Fibroblast of skin of left biceps (primary cell): ENCODE results near the gene UPF1.
"Not testable (repeated sequence)": the region's sequence is repeated elsewhere in the genome, so short reads cannot be mapped to it uniquely, and the experiment has no call there.

Experiments used
- DNase-seq, 2 experiments: peaks; one replicate each; pipeline ENCODE4 v3.0.0-alpha.2; 2013; ENCODE audit warnings: low read depth in 2 of 2

UPF1 gene

DNA sequence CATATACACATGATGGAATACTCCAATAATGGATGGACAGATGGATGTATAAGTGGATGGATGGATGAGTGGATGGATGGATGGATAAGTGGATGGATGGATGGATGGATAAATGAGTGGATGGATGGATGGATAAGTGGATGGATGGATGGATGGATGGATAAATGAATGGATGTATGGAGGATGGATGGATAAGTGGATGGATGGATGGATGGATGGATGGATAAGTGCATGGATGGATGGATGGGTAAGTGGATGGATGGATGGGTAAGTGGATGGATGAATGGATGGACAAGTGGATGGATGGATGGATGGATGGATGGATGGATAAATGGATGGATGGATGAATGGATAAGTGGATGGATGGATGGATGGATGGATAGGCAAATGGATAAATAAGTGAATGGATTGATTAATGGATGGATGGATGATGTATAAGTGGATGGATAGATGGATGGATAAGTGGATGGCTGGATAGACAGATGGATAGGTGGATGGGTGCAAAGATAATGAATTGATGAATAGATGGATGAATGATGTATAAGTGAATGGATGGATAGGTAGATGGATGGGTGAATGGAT is 32.3 kb upstream of the UPF1 start:
- DNase-seq, result no peak

DNA sequence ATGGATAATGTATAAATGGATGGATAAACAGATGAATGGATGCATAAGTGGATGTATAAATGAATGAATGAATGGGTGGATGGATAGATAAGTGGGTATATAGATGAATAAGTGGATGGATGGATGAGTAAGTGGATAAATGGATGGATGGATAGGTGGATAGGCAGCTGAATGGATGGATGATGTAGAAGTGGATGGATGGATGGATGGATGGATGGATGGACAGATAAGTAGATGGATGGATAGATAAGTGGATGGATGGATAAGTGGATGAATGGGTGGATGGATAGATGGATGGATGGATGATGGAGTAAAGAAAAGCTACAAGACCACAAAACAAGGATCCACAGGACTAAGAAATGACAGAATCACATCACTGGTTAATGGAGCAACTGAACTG is 31.7 kb upstream of the UPF1 start:
- no peak for DNase-seq

DNA sequence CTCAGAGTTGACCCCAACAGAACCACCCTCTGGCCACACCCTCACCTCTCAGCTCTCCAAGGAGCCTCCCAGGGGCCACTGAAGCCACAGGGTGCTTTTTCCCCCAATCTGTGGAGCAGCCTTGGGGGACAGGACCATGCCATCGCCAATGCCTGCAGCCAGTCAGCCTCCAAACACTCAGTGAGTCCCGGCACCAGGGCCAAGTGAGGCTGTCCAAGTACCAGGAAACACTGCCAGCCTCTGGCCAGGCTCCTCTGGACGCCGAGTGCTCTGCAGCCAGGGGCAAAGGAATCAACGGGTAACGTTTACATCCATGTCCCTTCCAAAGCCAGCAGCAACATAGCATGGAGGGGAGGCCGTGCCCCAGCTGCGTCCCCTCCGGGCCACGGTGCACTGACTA is 31.1 kb upstream of the UPF1 start:
- DNase-seq, result no peak

DNA sequence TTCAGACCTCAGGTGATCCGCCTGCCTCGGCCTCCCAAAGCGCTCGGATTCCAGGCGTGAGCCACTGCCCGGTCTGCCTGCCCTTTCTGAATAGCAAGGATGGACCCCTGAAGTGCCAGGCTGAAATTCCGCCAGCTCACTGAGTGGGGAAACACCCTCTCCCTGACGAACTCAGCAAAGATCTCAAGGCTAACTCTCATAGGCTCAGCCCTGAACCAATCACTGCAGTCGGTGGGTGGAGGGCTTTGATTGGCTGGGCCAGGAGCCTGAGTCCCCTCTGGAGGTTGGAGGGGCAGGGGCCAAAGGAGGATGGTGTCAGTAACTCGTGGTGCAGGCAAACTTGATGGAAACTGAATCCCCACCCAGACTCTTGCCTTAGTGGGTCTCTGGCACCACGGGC is 29.4 kb upstream of the UPF1 start:
- DNase-seq, result no peak

DNA sequence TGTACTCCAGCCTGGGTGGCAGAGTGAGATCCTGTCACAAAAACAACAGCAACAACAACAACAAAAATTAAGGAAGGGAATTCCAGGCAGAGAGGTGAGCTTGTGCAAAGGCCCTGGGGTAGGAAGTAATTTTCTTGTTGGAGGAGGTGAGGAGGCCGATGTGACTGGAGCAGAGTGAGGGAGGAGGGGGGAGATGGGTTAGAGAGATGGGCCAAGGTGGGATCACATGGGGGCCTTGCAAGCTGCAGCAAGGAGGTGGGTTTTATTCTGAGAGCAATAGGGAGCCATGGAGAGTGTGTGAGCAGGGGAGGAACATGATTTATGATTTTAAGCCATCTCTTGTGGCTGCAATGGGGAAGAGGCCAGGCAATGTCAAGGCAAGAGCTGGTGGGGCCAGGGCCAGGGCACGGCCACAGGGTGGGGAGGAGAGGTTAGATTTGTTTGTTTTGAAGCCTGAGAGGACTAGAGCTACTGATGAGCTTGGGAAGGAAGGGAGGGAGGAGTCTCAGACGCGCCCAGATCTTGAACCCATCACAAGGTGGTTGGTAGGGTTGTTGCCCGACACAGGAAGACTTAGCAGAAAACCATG is 28.1 kb upstream of the UPF1 start:
- DNase-seq, result no peak

DNA sequence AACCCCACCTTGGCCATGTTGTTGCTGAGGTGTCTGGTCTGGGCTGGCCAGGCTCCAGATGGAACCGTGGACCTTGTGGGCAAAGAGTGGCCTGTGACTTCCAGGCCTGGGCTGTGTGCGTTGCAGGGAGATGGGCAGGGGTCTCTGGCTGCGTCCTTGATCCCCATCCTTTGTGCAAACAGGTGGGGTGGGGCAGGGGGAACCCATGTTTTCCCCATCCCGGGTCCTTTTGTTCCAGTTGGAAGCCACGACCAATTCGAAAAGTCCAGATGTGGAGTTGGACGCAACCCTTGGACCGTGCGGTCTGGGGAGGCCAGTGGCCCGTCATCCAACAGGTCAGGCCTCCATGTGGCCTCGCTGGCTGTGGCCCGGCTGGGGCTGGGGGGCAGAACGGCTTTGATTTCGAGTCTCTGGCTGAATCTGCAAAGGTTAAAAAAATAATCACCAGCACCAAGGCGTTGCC is 27.6 kb upstream of the UPF1 start:
- no peak for DNase-seq

DNA sequence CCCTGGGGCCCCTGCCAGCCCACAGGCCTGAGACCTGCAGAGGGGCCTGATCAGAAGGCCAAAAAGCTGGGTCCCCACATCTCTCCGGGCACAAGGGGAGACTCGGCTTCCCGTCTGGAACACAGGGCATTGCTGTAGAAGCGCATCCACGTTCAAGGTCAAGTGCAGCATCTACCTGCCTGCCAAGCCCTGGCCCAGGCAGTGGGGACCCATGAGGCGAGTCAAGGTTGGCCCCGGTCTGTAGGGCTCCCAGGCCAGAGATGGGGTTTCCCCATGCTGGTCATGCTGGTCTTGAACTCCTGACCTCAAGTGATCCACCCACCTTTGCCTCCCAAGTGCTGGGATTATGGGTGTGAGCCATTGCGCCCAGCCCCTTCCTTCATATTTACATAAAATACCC is 27.1 kb upstream of the UPF1 start:
- no peak for DNase-seq

DNA sequence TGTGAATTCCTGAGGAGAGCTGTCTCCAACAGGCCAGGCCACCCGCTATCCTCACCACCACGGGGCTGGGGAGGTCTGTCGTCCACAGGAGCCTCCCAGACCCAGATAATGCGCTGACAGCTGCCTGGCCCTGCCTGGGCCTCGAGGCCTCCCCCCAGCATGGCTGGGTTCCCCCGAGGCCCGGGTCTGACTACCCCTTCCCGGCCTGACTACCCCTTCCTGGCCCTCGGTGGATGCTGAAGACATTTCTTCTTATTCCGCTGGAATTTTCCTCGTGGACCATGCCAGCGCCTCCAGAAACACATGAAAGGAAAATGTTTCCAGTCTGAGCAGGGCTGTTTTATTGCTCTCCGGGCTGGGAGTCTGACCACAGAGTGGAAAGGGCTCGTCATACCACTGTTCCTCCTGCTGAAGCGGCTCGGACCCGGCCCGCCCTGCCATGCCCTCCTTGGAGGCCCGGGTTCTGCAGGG is 23.9 kb upstream of the UPF1 start:
- DNase-seq, result no peak

DNA sequence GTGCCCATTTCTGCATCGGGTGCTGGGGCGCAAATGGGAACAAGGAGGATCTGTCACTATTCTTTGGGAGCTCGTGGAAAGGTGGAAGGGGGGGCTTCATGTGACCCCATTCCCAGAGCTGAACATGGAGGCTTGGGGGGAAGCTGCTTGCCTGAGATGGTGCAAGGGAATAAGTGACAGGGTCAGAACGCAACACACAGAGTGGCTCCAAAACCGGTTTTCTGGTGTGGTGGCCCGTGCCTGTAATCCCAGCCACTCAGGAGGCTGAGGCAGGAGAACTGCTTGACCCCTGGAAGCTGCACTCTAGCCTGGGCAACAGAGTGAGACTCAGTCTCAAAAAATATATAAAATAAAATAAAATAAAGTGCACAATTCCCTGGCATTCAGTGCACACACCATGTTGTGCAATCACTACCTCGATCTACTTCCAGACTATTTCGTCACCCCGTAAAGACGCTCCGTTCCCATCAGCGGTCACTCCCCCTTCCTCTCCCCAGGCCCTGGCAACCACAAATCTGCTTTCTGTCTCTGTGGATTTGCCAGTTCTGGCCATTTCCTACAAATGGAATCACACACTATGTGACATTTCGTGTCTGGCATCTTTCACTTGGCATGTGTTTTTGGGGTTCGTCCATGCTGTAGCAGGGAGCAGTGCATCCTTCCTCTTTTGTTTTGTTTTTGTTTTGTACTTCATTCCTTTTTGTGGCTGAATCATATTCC is 22.4 kb upstream of the UPF1 start:
- DNase-seq, result no peak

DNA sequence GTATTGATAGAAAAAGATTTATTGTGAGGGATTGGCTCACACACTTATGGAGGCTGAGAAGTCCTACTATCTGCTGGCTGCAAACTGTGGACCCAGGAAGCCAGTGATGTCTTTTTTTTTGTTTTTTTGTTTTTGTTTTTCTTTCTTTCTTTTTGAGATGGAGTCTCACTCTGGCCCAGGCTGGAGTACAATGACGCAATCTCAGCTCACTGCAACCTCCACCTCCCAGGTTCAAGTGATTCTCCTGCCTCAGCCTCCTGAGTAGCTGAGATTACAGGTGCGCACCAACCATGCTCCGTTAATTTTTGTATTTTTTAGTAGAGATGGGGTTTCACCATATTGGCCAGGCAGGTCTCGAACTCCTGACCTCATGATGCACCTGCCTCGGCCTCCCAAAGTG is 20.1 kb upstream of the UPF1 start:
- not testable (repeated sequence) for DNase-seq

DNA sequence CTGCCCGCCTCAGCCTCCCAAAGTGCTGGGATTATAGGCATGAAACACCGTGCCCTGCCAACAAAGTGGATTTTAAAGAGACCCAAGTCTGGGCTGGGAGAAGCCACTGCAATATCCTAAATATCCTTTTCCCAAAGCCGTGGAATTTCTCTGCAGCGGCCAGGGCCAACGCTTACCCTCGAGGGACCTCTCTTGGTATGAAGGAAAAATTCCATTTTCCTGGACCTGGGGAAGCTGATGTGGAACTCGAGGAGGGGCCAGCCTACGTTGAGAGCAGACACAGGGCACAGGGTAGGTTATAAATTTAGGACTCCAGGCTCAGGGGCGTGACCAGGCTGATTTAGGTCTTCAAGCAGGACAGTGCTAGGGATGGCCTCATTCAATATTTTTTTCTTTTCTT is 17.7 kb upstream of the UPF1 start:
- DNase-seq, result no peak

DNA sequence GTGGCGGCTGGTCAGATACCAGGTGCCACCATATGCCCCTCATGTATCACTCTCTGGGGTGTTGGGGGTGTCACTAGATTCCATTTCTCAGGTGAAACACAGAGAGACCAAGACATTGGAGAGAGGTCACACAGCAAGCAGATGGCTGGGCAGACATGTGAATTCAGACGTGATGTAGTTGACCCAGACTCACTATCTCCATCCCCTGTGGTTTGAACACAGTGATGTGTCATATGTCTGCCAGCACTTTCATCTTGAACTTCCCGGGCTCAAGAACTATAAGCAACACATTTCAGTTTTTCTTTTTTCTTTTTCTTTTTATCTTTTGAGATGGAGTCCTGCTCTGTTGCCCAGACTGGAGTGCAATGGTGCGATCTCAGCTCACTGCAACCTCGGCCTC is 16.1 kb upstream of the UPF1 start:
- DNase-seq, result no peak

DNA sequence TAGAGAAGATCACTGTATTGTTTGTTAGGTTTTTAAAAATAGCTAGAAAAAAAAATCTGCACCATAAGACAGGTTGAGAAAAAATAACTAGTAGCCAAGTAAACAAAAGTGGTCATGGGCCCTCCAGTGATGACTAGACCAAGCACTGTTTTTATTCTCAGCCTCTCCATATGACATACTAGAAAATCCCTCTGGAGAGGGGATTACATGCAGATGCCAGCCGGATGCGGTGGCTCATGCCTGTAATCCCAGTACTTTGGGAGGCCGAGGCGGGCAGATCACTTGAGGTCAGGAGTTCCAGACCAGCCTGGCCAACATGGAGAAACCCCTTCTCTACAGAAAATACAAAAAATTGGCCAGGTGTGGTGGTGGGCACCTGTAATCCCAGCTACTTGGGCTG is 15.1 kb upstream of the UPF1 start:
- DNase-seq, result not testable (repeated sequence)

DNA sequence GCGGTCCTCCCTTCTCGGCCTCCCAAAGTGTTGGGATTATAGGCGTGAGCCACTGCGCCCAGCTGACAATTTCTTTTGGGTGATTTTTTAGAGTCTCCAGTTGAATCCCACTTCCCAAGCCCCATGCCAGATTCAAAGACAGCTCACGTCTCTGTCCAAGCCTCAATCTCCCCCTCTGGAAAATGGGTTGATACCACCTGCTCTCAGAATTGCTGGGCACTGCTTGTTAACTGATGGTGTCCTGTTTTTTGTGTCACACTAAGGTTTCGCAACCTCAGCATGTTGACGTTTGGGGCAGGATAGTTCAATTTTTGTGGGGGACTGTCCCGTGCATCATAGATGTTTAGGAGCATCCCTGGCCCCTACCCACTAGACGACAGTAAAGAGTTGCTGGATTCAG is 14.2 kb upstream of the UPF1 start:
- DNase-seq, result no peak

DNA sequence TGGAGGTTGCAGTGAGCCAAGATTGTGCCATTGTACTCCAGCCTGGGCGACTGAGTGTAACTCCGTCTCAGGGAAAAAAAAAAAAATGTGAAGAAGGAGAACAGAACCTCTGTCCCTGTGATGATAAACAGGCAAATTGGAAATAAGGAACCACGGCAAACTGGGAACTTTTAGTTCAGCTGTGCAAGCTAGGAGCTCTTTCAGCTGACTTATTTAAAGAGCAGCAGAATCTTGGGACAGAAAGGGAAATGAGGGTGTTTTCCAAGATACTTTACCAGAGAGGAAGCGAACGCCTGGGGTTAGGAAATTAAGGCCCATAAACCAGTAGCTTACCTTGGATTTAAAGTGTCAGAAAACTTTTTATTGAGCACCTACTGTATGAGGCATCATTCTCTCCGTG is 3.0 kb upstream of the UPF1 start:
- no peak for DNase-seq

DNA sequence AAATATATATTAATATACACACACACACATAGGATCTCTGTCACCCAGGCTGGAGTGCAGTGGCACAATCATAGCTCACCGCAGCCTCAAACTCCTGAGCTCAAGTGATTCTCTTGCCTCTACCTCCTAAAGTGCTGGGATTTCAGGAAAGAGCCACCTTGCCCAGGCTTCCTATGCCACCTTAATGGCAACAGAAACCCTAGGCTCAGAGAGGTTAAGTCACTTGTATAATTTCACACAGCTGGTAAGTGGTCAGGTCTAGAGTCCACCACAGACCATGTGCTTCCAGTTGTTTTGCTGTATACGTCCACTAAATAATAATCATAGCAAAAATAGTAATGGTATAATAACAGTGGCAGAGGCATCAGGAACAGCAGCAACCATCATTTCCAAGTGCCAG is 1.3 kb upstream of the UPF1 start:
- DNase-seq, result no peak

DNA sequence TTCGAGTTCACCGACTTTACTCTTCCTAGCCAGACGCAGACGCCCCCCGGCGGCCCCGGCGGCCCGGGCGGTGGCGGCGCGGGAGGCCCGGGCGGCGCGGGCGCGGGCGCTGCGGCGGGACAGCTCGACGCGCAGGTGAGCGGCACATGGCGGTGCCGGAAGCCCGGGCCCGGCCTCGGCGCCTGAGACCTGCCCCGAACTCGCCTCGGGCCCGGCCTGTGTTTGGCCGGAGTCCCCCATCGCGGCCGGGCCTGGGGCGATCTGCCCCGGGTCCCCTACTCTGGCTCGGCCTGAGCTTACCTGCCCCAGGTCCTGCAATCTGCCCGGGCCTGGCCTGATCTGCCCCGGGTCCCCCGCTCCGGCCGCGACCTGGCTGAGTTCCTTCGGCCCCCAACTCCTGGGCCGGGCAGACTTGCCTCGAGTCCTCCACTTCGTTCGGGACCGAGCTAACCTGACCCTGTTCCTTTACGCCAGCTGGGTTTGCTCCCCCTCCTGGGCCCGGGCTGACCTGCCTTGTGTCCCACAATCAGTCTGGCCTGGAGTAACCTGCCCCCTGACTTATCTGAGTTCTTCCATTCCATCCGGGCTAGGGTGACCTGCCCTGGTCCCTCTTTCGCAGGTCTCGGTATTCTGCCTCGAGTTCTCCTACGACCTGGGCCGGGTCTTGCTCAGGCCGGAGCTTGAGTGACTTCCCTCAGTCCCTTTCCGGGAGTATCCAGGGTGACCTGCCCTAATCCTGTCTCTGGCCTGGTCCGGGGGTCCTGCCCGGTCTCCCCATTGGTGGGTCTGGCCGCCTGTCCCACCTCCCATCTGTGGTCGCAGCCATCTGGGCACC is 764 bp downstream of the UPF1 start:
- DNase-seq, result no peak

DNA sequence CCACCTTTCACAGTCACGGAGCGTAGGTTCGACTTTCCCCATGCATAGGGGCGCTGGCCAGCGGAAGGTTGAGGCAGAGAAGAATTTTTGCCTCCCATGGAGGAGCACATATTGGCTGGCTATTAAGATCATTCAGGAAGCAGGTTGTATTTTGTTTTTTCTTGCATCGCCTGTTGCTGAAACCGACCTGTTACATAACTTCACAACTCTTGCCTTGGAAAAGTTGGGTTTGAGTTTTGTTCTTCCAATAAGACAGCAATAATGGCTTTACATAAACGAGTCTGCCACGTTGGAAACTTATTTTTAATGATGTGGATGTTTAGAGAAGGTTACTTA is 1.4 kb downstream of the UPF1 start:
- DNase-seq, result no peak

DNA sequence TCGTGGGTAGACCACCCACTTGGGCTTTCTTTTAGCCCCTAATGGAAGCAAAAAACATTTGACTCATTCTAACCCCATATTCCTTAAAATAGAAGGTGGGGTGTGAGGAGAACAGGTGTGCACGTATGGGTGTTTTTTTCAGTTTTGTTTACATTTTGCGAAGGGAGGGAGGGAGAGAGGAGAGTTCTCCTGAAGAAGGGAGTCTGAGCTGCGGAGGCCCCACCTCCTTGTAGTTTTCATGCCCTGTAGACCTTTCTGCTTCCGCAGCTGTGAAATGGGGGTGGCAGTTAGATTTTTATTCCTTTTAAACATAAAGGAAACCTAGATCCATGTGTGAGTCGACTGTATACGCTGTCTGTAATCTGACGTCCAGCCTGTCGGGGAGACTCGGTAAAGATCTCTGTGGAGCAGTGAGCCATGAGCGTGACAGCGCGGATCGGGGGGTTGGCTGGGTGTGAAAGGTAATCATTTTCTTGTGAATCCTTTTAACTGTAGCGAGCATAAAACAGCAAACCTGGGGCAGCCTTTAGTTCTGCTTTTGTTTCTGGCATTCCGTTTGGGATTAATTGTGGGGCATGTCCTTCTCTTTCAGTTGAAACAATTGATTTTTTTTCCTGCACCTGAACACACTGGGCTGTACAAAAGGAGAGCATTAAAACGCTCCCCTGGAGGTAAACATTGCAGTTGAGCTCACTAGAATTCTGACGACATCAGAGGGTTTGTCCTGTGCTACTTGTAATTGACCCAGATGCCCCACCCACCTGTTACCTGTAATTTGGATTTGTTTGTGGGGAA is 2.3 kb downstream of the UPF1 start:
- DNase-seq, result no peak

DNA sequence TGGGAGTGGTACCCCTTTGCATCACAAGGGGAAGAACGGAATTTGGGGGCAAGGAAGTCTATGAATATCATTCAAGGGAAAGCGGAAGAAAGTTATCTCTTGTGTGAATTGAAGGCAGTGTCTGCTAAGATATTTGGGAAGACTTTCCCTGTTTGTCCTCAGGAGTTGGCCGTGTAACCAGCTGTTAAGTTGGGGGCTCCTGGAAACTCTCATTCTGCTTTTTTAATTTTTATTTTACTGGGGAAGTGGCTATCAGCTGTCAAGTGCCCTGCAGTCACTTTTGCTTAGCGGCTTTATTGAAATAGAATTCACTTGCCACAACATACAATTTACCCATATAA is 2.9 kb downstream of the UPF1 start:
- DNase-seq, result no peak

DNA sequence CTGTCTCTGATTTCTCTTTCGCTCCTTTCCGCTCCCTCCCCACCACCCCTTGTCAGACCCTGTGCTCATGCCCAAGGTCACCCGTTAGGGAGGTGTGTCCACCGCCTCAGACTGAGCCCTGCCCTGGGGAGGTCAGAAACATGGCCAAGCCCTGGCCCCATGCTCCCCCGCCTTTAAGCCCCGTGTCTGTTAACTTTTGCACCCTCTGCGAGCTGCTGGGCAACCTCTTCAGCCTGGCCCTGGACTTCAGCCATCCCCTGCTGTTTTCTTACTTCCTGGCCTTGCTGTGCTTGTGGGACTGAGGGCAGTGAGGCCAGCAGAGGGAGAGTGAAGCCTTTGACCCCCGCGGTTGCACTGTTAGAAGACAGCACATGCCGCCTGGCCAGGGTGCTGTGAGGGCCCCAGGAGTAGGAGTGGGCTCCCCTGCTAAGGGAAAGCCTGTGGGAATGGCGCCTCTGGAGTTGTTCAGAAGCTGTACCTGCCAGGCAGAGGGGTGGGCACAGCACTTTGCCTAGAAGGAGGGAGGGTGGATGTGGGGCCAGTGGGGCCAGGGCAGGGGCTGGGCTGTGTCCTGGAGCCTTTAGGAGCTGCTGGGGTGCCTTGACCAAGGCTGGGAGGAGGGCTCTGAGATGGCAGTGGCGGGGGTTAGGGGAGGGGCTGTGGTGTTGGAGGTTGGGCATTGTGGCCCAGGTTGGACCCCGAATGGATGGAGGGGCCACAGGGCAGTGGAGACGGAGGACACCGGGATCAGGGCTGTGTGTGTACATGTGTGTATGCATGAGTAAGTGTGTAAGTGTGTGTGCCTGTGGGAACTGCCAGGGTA is 7.9 kb downstream of the UPF1 start:
- no peak for DNase-seq
